IMR-90 (cell line): ENCODE measurements around the gene RAB18.

ENCODE experiments used
- BHLHE40 ChIP-seq: fragments of 150-350 bp; IDR thresholded peaks from 2 replicates; pipeline ENCODE4 v1.6.1; 2016; ENCODE audit warnings: mild to moderate bottlenecking, low read depth, low read length
- FOS ChIP-seq: fragments of 150-350 bp; IDR thresholded peaks from 2 replicates; pipeline ENCODE4 v1.6.1; 2016; ENCODE audit warnings: low read depth, low read length
- MXI1 ChIP-seq: IDR thresholded peaks from 2 replicates; pipeline ENCODE4 v1.6.1; 2012; ENCODE audit warnings: low read depth, mild to moderate bottlenecking, low read length, moderate library complexity, borderline replicate concordance
- NFE2L2 ChIP-seq: fragments of 150-350 bp; IDR thresholded peaks from 2 replicates; pipeline ENCODE4 v1.6.1; 2016; ENCODE audit warnings: low read depth, mild to moderate bottlenecking, low read length
- POLR2A ChIP-seq: IDR thresholded peaks from 2 replicates; pipeline ENCODE4 v1.6.1; 2012; ENCODE audit warnings: mild to moderate bottlenecking, low read depth, low read length
- RAD21 ChIP-seq: IDR thresholded peaks from 2 replicates; pipeline ENCODE4 v1.6.1; 2012; ENCODE audit warnings: low read length, improper control_type of control experiment
- RCOR1 ChIP-seq: IDR thresholded peaks from 2 replicates; pipeline ENCODE4 v1.6.1; 2012; ENCODE audit warnings: mild to moderate bottlenecking, low read length, improper control_type of control experiment; ENCODE audit not compliant: insufficient replicate concordance
- SMC3 ChIP-seq: fragments of 150-350 bp; IDR thresholded peaks from 2 replicates; pipeline ENCODE4 v1.6.1; 2016; ENCODE audit warnings: low read depth, mild to moderate bottlenecking, antibody characterized with exemption, low read length, moderate library complexity
- TF ChIP-seq, protein P1 (sequence below): conservative IDR thresholded peaks from 2 replicates; pipeline ENCODE4 v1.5.1; 2012; ENCODE audit warnings: mild to moderate bottlenecking, low read depth, low read length, improper control_type of control experiment
- TF ChIP-seq, protein P2 (sequence below): fragments of 150-350 bp; IDR thresholded peaks from 2 replicates; pipeline ENCODE4 v1.6.1; 2017; ENCODE audit warnings: mild to moderate bottlenecking, antibody characterized with exemption, low read length, low read depth
- TF ChIP-seq, protein P3 (sequence below): fragments of 150-350 bp; IDR thresholded peaks from 2 replicates; pipeline ENCODE4 v1.6.1; 2016; ENCODE audit warnings: low read depth, mild to moderate bottlenecking, low read length, moderate library complexity, borderline replicate concordance

DNA sequence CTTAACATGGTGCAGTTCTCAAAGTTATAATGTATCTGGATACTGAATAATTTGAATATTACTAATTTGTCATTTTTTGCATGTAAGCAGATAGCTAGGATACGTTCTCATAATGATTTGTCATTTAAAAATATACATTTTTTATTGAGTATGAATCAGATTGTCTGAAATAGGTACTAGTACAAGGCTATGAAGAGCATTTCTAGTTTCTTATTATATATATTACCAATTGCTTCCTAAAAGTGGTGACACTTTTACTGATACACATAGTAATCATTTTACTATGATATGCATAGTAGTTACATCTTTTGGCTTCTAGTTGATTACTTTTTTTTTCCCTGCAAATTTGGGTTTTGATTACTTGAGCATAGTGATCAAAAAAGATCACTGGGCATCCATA lies 26.4 kb downstream of the RAB18 start:
- no peak for TF ChIP-seq BHLHE40
- TF ChIP-seq, protein P1, sequence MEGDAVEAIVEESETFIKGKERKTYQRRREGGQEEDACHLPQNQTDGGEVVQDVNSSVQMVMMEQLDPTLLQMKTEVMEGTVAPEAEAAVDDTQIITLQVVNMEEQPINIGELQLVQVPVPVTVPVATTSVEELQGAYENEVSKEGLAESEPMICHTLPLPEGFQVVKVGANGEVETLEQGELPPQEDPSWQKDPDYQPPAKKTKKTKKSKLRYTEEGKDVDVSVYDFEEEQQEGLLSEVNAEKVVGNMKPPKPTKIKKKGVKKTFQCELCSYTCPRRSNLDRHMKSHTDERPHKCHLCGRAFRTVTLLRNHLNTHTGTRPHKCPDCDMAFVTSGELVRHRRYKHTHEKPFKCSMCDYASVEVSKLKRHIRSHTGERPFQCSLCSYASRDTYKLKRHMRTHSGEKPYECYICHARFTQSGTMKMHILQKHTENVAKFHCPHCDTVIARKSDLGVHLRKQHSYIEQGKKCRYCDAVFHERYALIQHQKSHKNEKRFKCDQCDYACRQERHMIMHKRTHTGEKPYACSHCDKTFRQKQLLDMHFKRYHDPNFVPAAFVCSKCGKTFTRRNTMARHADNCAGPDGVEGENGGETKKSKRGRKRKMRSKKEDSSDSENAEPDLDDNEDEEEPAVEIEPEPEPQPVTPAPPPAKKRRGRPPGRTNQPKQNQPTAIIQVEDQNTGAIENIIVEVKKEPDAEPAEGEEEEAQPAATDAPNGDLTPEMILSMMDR = no peak
- TF ChIP-seq, protein P2, sequence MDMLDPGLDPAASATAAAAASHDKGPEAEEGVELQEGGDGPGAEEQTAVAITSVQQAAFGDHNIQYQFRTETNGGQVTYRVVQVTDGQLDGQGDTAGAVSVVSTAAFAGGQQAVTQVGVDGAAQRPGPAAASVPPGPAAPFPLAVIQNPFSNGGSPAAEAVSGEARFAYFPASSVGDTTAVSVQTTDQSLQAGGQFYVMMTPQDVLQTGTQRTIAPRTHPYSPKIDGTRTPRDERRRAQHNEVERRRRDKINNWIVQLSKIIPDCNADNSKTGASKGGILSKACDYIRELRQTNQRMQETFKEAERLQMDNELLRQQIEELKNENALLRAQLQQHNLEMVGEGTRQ = no peak
- TF ChIP-seq NFE2L2 = no peak
- no peak for TF ChIP-seq POLR2A
- TF ChIP-seq FOS = no peak
- TF ChIP-seq SMC3 = no peak
- no peak for TF ChIP-seq MXI1
- no peak for TF ChIP-seq RAD21
- TF ChIP-seq, protein P3, sequence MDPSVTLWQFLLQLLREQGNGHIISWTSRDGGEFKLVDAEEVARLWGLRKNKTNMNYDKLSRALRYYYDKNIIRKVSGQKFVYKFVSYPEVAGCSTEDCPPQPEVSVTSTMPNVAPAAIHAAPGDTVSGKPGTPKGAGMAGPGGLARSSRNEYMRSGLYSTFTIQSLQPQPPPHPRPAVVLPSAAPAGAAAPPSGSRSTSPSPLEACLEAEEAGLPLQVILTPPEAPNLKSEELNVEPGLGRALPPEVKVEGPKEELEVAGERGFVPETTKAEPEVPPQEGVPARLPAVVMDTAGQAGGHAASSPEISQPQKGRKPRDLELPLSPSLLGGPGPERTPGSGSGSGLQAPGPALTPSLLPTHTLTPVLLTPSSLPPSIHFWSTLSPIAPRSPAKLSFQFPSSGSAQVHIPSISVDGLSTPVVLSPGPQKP = no peak
- no peak for TF ChIP-seq RCOR1
